Measurements from ENCODE around the gene LORICRIN.

The LORICRIN gene

GRCh38 chr1:153293851-153294250 is 34.4 kb downstream of the LORICRIN start:
- no peak overlapping the region for H3K4me3 ChIP-seq (ENCODE audit: low read depth, low read length)
- no peak for TF ChIP-seq CTCF (IDR thresholded peaks at IDR 0.05; ENCODE audit: borderline replicate concordance, insufficient read depth, low read depth, low read length)

- H3K4me3 ChIP-seq (ENCODE audit: low read depth, low read length): no peak overlapping the region
- TF ChIP-seq CTCF (IDR thresholded peaks at IDR 0.05; ENCODE audit: borderline replicate concordance, insufficient read depth, low read depth, low read length): no peak
Measured at GRCh38 chr1:153302308-153302707, 42.8 kb downstream of the LORICRIN start.

- no peak for TF ChIP-seq CTCF (IDR thresholded peaks at IDR 0.05; ENCODE audit: borderline replicate concordance, insufficient read depth, low read depth, low read length)
- no peak overlapping the region for H3K4me3 ChIP-seq (ENCODE audit: low read depth, low read length)
Measured at GRCh38 chr1:153305682-153306081, 46.2 kb downstream of the LORICRIN start.

- H3K4me3 ChIP-seq (ENCODE audit: low read depth, low read length): no peak overlapping the region
- TF ChIP-seq CTCF (IDR thresholded peaks at IDR 0.05; ENCODE audit: borderline replicate concordance, insufficient read depth, low read depth, low read length): no peak
Measured at GRCh38 chr1:153306303-153307220, 47.1 kb downstream of the LORICRIN start.

GRCh38 chr1:153307221-153307600 is 47.7 kb downstream of the LORICRIN start:
- TF ChIP-seq CTCF (IDR thresholded peaks at IDR 0.05; ENCODE audit: borderline replicate concordance, insufficient read depth, low read depth, low read length): no peak
- no peak overlapping the region for H3K4me3 ChIP-seq (ENCODE audit: low read depth, low read length)

- no peak for TF ChIP-seq CTCF (IDR thresholded peaks at IDR 0.05; ENCODE audit: borderline replicate concordance, insufficient read depth, low read depth, low read length)
Measured at GRCh38 chr1:153308540-153308939, 49.1 kb downstream of the LORICRIN start.

GRCh38 chr1:153309441-153309840 is 50.0 kb downstream of the LORICRIN start:
- H3K4me3 ChIP-seq (ENCODE audit: low read depth, low read length): no peak overlapping the region
- TF ChIP-seq CTCF (IDR thresholded peaks at IDR 0.05; ENCODE audit: borderline replicate concordance, insufficient read depth, low read depth, low read length): no peak

More at GRCh38 chr1:153308540-153308939, 49.1 kb downstream of the LORICRIN start:
- H3K4me3 ChIP-seq (ENCODE audit: low read depth, low read length): no peak overlapping the region
